GM18511 (cell line): ENCODE data around the gene SLC25A18.
"Not testable (repeated sequence)": the region's sequence is repeated elsewhere in the genome, so short reads cannot be mapped to it uniquely, and the experiment has no call there.

Experiments used
- ATAC-seq: cut with Tn5 transposase; IDR thresholded peaks from one replicate; pipeline ENCODE4 v1.9.1; 2021; ENCODE audit warnings: mild to moderate bottlenecking, moderate library complexity; ENCODE audit not compliant: unreplicated experiment

Gene SLC25A18

GRCh38 chr22:17603668-17604067 is 40.4 kb downstream of the SLC25A18 start:
- no peak for ATAC-seq

- no peak for ATAC-seq
Measured at GRCh38 chr22:17606496-17606895, 43.2 kb downstream of the SLC25A18 start.

- no peak for ATAC-seq
Measured at GRCh38 chr22:17607891-17608521, 44.7 kb downstream of the SLC25A18 start.

DNA sequence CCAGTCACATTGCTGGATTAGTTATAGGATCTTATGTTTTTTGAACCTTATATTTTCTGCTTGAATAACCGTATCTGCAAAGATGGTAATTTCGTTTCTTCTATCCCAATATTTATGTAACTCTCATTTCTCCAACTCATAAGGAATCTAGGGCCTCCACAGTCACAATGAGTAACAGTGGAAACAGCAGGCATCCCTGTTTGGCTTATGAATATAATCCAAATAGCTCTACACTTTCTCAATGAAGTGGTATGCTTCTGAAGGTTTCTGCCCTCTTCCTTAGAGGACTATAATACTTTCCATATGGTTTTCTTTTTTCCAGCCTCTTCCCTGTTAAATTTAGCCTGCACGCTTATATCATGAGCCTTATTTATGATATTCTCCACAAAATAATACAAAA is 48.8 kb downstream of the SLC25A18 start:
- no peak for ATAC-seq

DNA sequence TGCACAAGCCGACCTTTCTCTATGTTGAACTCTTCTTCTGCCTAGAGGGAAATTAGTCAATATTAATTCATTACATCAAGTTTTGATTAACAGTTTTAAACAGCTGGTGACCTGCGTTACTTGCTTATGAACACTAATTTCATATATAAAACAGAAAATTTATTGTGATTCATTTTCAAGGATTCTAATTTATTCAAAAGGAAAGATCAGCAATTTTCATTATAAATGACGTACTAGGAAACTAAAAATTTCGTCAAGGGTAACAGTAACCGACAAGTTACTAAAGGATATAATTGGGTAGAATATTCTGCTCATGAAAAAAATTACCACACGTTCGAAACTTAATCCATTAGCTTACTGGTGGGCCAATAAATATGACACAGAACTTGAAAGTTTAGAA is 50.0 kb downstream of the SLC25A18 start:
- ATAC-seq, result no peak

DNA sequence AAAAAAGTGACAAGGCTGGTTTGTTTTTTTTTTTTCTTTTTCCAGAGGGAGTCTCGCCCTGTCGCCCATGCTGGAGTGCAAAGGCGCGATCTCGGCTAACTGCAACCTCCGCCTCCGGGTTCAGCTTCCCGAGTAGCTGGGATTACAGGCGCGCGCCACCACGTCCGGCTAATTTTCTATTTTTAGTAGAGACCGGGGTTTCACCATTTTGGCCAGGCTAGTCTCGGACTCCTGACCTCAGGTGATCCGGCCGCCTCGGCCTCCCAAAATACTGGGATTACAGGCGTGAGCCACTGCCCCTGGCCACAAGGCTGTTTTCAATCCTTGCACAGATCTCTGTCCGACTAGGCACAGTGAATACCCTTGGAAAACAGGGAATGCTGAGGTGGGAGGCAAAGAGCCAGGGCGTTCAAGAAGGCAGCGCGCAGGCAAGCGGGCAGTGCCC is 64.7 kb downstream of the SLC25A18 start:
- ATAC-seq, result no peak

- peak; percentile 100 for ATAC-seq
Measured at GRCh38 chr22:17628406-17629172, 65.3 kb downstream of the SLC25A18 start, which contains the start of gene ATP6V1E1. Gene ATP6V1E1 (minus strand): TSS chr22:17628749. CDS start chr22:17628635, 114 bp downstream.

DNA sequence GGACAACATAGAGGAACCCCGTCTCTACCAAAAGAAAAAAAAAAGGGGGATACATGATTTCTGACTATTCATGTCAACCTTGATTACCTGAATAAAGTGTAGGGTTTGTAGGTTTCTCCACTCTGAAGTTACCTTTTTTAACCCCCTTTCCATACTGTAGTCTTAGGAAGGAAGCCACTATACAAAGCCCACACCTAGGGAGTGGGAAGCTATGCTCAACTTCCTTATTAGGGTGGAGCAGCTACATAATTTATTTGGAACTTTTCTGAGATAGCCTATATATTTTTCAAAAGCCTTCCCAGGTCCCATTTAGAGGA is 65.8 kb downstream of the SLC25A18 start:
- no peak for ATAC-seq

GRCh38 chr22:17629641-17630040 is 66.3 kb downstream of the SLC25A18 start:
- ATAC-seq, result no peak

GRCh38 chr22:17631076-17631565 is 67.8 kb downstream of the SLC25A18 start:
- no peak for ATAC-seq

GRCh38 chr22:17633217-17633997 is 70.1 kb downstream of the SLC25A18 start:
- no peak for ATAC-seq

DNA sequence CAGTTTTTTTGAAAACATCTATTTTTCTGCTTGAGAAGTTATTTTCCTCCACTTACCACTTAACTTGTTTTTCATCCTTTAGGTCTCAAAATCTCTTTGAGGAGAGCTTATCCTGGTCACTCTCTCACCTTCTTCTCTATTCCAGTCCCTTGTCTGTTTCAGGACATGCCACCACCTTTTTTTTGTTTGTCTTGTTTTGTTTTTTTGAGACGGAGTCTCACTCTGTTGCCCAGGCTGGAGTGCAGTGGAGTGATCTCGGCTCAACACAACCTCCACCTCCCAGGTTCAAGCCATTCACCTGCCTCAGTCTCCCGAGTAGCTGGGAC is 70.7 kb downstream of the SLC25A18 start:
- ATAC-seq, result no peak

GRCh38 chr22:17634696-17635095 is 71.4 kb downstream of the SLC25A18 start:
- no peak for ATAC-seq

DNA sequence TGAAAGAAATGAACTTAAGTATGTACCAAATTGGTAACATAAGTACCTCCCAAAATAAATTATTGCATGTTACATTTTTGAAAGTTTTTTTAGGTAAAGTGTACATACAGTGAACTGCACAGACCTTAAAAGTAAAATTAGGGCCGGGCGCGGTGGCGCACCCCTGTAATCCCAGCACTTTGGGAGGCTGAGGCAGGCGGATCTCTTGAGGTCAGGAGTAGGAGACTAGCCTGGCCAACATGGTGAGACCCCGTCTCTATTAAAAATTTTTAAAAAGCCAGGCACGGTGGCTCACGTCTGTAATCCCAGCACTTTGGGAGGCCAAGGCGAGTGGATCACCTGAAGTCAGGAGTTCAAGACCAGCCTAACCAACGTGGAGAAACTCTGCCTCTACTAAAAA is 73.6 kb downstream of the SLC25A18 start:
- not testable (repeated sequence) for ATAC-seq

DNA sequence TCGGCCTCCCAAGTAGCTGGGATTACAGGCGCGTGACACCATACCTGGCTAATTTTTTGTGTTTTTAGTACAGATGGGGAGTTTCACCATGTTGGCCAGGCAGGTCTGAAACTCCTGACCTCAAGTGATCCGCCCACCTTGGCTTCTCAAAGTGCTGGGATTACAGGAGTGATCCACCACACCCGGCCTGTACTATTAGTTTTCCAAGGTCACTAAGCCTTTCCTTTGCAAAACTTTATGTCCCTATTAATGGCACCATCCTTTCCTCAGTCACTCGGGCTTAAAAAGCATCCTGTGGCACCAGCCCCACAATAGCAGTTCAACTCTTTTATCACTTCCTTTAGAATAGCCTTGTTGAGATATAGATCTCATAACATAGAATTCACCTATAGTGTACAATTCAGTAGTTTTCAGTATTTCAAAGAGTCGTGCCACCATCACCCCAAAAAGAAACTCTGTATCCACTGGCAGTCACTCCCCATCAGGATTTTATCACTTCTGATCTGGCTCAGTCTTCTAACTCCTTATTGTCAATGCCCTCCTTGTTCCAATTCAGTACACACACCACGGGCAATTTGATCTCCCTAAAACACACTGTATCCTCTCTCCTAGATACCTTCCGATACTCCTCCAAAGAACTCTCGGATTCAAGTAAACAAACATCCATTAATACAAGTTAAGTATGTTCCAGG is 74.3 kb downstream of the SLC25A18 start:
- ATAC-seq, result no peak

DNA sequence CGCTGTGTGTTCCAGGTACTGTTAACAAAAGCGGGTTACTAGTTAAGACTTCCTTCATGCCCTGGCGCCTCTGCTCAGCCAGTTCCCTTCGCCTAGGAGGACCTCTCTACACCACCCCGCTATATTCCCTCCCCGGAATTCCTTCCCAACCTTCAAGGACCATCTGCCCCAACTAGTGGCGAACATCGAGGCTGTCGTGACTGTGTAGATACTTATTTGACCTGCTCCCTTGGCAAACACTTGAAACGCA is 74.8 kb downstream of the SLC25A18 start:
- peak; percentile 26 for ATAC-seq

GRCh38 chr22:17638432-17639246 is 75.3 kb downstream of the SLC25A18 start, which contains the start of gene BCL2L13:
Gene BCL2L13 (plus strand): TSS chr22:17638757. CDS start chr22:17655712, 16,955 bp downstream.
- ATAC-seq, result peak; percentile 96

DNA sequence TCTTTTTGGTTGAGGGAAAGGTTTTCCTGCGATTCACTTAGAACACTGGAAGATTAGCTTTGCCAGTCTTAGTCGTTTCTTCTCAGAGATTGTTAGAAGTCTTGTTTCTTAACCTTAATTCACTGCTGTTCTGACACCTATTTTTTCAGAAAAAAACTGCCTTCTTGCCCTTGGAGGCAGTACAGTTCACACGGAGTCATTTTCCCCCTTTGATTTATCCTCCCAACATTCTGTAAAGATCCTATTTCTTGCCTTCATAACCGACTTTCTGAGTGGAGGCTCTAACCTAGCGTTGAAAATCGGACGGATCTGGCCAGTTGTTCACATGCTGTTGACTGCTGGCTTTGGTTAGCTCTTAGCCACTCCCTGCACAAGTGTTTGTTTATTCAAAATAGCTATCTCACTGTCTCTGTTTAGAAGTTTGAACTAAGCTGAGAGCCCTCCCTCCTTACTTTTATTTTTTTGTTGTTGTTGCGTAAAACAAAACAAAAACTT is 76.0 kb downstream of the SLC25A18 start:
- ATAC-seq, result no peak
